Transverse colon (tissue), 3 donors: ENCODE results near the gene GSTCD.

ENCODE experiments used
- POLR2A ChIP-seq: fragments of 450-650 bp; IDR thresholded peaks from one replicate; pipeline ENCODE4 v1.6.1; 2016; ENCODE audit warnings: antibody characterized with exemption, mild to moderate bottlenecking, moderate library complexity
- POLR2AphosphoS5 ChIP-seq, 3 donors: sonication (generic); formaldehyde crosslinking; IDR thresholded peaks; one replicate each; pipeline ENCODE4 v1.6.1; 2016; ENCODE audit warnings: antibody characterized with exemption in 3 of 3

DNA sequence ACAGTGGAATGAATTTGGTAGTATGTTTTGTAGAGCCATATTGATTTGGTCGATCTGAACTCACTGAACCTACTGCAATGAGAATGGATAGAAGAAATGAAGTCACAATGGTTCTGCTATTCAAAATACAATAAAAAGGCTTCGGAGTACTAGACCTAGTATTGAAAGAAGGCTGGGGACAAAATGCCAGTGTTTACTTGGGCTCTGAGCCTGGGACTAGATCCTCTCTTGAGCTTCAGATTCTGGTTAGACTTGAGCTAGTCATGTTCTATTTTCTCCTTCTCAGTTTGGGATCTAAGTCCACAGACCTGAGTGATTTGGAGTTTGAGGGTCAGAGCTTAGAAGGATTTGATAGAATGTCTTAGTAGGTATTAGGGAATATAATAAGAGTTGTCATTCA is 10.0 kb upstream of the GSTCD start:
- TF ChIP-seq POLR2AphosphoS5 (IDR thresholded peaks at IDR 0.05) (no peak), POLR2A (no peak)
